OCI-M1 (cell line): ENCODE results near the gene USH1C.
A peak's percentile ranks its signal among the peaks of the same experiment; 100 is the strongest.

Experiments used
- DNase-seq: peaks from one replicate; lab custom pipeline; 2025; lab: John Stamatoyannopoulos, UW

USH1C gene

DNA sequence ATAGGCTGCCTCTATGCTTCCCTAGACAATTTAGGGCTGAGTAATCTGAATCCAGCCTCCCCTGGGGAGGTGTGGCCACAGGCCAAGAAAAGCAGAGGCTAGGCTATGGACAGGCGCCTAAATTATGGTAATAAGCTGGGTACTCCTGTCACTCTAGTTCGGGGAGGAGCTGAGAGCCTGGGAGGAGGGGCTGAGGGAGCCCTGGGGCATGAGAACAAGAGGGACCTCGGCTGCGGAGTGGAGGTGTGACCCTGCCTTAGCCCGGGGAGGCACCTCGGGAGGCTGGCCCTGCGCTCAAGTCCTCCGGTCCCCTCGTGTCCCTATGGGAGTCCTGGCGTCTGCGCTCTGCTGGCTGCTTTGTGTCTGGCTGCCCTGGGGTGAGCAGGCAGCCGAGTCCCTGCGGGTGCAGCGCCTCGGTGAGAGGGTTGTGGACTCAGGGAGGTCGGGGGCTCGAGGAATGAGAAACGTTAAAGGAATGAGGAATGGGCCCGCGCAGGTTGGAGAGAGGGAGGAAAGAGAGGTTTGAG is 2.9 kb upstream of the USH1C start, which contains the start of gene OTOG:
Gene OTOG, plus strand, starts transcription at position 209 of the 527 bp plus-strand sequence. Its CDS starts 114 bp downstream, at position 323.
- no peak for DNase-seq

DNA sequence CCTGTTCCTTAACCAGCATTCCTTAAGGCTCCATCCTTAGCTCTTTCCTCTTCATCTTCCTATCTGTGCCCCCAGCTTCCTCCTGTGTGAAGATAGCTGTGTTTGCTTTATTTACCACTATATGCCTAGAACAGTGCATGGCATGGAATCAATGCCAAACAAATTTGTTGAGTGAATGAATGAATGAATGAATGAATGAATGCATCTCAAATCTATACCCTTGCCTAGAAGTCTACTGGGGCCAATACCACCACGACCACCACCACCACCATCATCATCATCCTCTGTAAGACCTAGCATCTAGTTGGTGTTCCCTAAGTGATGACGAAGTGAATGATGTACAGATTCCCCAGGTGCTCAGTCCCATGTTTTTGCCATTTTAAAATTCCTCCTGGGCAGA is 2.0 kb upstream of the USH1C start:
- no peak for DNase-seq

DNA sequence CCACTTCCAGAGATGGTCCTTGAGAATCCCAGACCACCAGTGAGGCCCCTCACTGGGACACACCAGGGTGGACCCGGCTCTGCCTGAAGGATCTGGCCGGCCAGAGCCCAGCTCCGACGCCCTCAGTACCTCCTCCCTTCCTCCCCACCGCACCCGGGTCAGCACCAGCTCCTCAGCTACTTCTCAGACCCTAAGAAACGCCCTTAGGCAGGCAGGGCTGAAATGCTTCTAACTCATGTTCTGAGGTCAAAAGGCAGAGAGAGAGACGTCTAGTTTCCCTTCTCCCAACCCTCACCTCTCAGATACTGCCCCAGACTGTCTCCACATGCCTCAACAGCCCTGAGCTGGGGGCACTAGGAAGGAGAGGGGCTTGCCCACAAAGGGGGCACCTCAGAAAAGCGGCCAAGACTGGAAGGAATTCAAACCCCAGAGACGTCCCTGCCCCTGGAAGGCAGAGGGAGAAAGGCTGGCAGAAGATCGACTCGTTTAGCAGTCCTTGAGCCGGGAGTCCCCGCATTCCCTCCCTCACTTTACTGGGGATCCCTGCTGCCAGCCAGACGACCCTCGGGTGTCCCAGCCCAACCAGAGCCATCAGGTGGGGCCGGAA is 539 bp downstream of the USH1C start:
- DNase-seq: no peak

GRCh38 chr11:17543041-17543440 is 1.2 kb downstream of the USH1C start:
- DNase-seq: no peak

DNA sequence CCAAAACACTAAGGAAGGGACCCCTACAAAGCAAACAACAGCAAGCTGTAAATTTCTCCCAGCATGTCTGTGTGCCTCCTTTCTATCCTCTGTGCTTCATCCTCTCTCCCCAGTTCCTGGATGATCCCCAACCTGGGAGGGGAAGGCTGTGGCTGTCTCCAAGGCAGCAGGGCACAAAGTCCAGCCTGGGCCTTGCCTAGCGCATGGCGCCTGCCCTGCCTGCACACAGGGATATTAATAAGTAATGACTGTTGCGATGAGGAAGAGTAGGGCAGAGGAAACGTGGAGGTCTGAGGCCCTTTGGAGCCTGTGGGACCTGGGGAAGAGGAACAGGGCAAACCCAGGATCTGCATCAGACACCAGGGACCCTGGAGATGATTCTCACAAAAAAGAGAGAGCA is 2.0 kb downstream of the USH1C start:
- no peak for DNase-seq

GRCh38 chr11:17541330-17541885 is 2.8 kb downstream of the USH1C start:
- no peak for DNase-seq

GRCh38 chr11:17540807-17541206 is 3.4 kb downstream of the USH1C start:
- no peak for DNase-seq

- no peak for DNase-seq
Measured at GRCh38 chr11:17538731-17539130, 5.5 kb downstream of the USH1C start.

- DNase-seq: no peak
Measured at GRCh38 chr11:17538054-17538453, 6.2 kb downstream of the USH1C start.

DNA sequence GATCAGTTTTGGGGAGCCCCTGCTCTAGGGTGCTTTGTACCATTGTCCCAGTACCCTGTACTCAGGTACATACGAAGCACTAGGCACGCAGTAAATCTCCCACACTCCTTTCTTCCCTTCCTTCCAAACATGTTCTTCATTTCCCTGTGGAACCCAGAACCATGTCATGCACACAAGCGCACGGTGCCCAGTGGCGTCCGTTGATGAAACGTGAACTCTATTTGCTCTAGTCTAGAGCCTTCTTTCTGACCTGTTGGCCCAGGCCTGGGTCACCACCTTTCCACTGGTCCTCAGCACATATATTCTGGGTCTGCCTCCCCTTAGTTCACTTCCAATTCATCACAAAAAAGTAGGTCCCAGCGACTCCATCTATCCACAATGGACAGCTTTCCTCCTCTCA is 7.0 kb downstream of the USH1C start:
- no peak for DNase-seq

DNA sequence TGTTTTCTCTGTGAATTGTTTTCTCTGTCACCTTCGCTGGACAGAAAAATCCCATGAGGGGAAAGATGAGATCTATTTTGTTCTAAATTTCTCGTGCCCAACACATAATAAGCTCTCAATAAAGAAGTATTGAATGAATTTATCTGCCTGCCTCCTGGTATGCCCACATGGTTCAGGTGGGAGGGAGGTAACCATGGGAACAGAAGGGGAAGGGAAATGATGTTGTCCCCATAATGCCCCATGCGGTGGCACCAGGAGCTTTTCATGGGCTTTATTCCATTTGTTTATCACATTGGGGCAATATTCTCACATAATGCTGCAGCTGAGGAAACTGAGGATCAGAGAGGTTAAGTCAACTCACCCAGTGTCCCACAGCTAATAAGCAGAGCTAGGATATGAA is 8.7 kb downstream of the USH1C start:
- no peak for DNase-seq

GRCh38 chr11:17533778-17534415 is 10.3 kb downstream of the USH1C start:
- no peak for DNase-seq

DNA sequence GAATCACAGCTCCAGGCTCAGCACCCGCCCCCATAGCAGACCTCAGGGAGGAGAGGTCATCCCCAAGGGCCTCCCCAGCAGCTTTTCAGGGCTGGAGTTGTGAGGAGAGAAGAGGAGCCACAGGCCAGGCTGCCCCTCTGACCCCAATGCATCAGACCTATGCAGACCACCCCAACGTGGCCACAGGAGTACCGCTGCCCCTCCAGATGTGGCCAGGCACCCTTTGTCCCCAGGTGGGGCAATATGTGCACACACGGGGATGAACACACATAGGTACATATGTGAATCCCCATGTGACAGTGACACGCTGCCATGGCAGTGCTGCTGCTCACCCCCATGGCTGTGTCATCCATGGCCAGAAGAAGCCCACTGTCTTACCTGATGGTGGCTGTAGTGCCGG is 10.9 kb downstream of the USH1C start:
- no peak for DNase-seq

DNA sequence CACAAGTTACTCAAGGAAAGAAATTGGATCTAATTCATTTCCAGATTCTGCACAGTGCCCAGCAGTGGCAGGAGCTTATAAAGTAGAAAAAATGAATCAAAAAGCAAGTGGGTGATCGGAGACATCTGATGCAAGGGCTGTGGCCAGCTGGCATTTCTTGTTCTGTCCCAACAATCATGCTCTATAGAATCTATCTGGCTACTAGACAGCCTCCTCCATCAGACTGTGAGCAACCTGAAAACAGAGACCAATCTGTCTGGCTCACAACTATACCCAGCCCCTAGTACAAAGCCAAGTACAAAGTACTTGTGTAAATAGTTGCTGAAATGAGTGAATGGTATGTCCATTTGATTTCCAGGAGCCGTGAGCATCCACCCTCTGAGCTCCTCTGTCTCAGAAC is 11.4 kb downstream of the USH1C start:
- DNase-seq: no peak

DNA sequence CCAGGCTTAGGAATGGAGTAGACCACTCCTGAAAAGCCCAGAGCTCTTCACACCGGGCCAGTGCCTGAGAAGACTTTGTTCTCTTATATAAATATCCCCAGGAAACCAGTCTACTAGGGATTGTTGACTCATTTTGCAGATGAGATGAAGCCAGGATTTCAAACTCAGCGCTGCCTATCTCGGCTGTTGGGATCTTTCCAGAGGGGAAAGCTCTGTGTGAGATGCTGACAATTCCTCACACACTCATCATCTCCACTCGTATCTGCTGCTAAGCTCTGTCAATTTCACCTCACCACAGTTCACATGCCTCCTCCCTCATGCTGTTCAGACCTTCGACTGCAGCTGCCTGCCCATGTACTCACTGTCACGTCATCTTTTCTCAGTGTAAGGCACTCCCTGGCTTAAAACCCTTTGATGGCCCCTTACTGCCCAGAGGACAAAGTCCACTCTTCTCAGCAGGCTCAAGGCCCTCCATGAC is 12.5 kb downstream of the USH1C start:
- no peak for DNase-seq

- no peak for DNase-seq
Measured at GRCh38 chr11:17531071-17531600, 13.1 kb downstream of the USH1C start.

DNA sequence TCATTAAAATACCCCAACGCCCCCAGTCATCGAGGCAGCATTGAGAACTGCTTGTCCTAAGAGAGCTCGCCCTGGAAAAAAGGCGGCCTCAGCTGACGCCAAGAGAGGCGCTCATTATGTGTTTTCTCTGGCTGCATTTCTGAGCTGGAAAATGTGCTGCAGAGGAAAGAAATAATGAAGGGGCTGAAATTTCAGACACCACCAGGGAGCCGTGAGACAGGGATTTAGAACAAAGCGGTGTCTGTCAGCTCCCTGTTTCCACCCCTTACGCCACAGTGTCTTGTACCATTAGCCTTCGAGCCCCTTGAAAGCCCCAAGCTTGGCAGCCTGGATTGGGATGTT is 14.4 kb downstream of the USH1C start:
- no peak for DNase-seq

- DNase-seq: no peak
Measured at GRCh38 chr11:17528906-17529843, 15.0 kb downstream of the USH1C start.

DNA sequence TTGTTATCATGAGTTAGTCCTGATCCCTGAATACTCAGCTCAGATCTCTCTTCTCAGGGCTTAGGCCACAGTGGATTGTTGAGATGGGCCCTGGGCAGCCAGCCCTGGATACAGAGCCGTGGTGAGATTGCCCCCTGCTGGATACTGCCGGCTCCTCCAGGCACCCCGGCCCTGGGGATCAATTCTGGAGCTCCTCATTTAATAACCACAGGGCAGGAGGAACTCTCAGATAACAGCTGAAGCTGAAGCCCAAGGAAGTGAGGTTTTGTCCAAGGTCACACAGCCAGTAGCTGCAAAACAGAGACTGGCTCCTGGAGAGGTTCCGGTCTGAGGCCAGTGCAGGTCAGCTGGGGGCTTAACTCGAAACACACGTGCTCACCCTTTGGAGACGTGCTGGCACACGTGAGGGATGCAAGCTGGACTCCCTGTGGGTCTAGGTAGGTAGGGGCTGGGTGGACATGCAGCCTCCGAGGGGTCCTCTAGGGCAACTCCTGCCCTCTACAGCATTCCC is 16.0 kb downstream of the USH1C start:
- DNase-seq: peak; percentile 88

GRCh38 chr11:17527628-17527995 is 16.6 kb downstream of the USH1C start:
- no peak for DNase-seq

DNA sequence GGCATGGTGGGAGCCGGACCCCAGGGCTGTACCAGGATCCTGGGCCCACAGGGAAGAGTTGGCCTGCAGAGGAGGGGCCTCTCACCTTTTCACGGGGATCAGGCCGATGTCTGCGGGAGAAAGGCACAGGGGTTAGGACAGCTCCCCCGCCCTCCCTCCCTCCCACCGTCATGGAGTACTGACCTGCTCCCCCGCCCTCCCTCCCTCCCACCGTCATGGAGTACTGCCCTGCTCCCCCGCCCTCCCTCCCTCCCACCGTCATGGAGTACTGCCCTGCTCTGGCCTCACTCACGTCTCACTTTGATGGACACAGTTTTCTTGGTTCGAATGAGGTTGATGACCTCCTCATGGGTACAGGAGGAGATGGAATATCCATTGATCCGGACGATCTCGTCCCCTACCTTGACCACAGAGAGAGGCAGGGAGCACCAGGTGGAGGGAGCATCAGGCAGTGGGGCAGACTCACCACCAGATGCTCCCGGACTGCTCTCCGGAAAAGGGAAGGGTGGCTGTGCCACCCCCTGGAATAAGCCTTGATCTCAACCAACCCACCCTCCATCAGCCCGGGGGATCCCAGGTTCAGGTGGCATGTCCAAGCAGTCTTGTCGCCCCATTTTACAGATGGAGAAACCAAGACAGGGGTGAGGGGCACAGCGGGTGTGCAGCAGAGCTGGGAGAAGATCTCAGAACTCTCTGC is 17.1 kb downstream of the USH1C start:
- no peak for DNase-seq
